ENCODE results near the gene MTA2. TPM values are rescaled to one million over a fixed set of nuclear protein-coding genes. Genes with fewer than 3 reads are reported as not detected.

The MTA2 gene
- total RNA-seq, 1 experiment from 2014 or later, result 135 TPM

GRCh38 chr11:62556108-62556874 is 45.4 kb downstream of the MTA2 start:
- ChIA-PET POLR2A (interaction anchor here (0.8 to 1.8 kb wide), 3 partner anchors 9 to 18 kb away, joined by 3 to 6 read pairs (median 4); partner anchors contain the start of genes AHNAK and EEF1G), CTCF (interaction anchor here (1.0 to 1.6 kb wide), 3 partner anchors 13 to 132 kb away, joined by 4 to 7 read pairs (median 4); no protein-coding TSS in a partner anchor)
- no peaks in the 10 kb centered on the region for H3K27me3 Mint-ChIP-seq (ENCODE audit: insufficient read depth, unreplicated experiment)
- Histone ChIP-seq H3K4me3 (ENCODE audit: low read depth, low read length) (no peak overlapping the region), H3K36me3 (ENCODE audit: control insufficient read depth, insufficient read depth, low read length) (peaks cover 4% of the 10 kb centered on the region; the same call in 1 of the 2 replicates), H3K9me3 (no peaks in the 10 kb centered on the region), H3K4me1 (peaks cover 89% of the 10 kb centered on the region), H3K27me3 (replicated peaks; ENCODE audit: control insufficient read depth, insufficient read depth, low read length) (no peaks in the 10 kb centered on the region)
- peaks cover 70% of the 10 kb centered on the region for H3K4me1 Mint-ChIP-seq (ENCODE audit: low read depth, unreplicated experiment)
- peak; percentile 57 to 78 for DNase-seq
- intact Hi-C loops (cut with micrococcal nuclease; ENCODE audit: unreplicated experiment), result no loop called here
- BruUV-seq (replicated peaks), result no TSS peak
- no peaks in the 10 kb centered on the region for H3K9me3 Mint-ChIP-seq (ENCODE audit: unreplicated experiment)
- H3K36me3 Mint-ChIP-seq (ENCODE audit: insufficient read depth, unreplicated experiment), result peaks cover 93% of the 10 kb centered on the region
- H3K4me3 Mint-ChIP-seq (ENCODE audit: unreplicated experiment), result peak overlapping the region; percentile 25
- peak overlapping the region; percentile 96 for H3K27ac Mint-ChIP-seq (ENCODE audit: unreplicated experiment)
- no peak for TF ChIP-seq CTCF (IDR thresholded peaks at IDR 0.05; ENCODE audit: insufficient read depth in 1 of 2, low read depth in 1 of 2, low read length in 1 of 2, severe bottlenecking in 1 of 2, unreplicated experiment in 1 of 2)

- Mint-ChIP-seq H3K4me1 (ENCODE audit: low read depth, unreplicated experiment) (peaks cover 65% of the 10 kb centered on the region), H3K27ac (ENCODE audit: unreplicated experiment) (peak overlapping the region; percentile 96), H3K36me3 (ENCODE audit: insufficient read depth, unreplicated experiment) (peaks cover 93% of the 10 kb centered on the region), H3K9me3 (ENCODE audit: unreplicated experiment) (no peaks in the 10 kb centered on the region), H3K27me3 (ENCODE audit: insufficient read depth, unreplicated experiment) (no peaks in the 10 kb centered on the region), H3K4me3 (ENCODE audit: unreplicated experiment) (peak overlapping the region; percentile 25)
- H3K9me3 ChIP-seq, result no peaks in the 10 kb centered on the region
- DNase-seq, result no peak
- peaks cover 89% of the 10 kb centered on the region for H3K4me1 ChIP-seq
- no TSS peak for BruUV-seq (replicated peaks)
- H3K4me3 ChIP-seq (ENCODE audit: low read depth, low read length), result no peak overlapping the region
- intact Hi-C loops (cut with micrococcal nuclease; ENCODE audit: unreplicated experiment), result no loop called here
- CTCF ChIA-PET, result interaction anchor here (0.6 to 1.9 kb wide), 3 partner anchors 12 to 131 kb away, joined by 3 to 6 read pairs (median 4); no protein-coding TSS in a partner anchor
- POLR2A ChIA-PET, result interaction anchor here (0.5 to 1.8 kb wide), 3 partner anchors 9 to 97 kb away, joined by 3 to 6 read pairs (median 4); partner anchors contain the start of genes AHNAK and EEF1G
- H3K27me3 ChIP-seq (replicated peaks; ENCODE audit: control insufficient read depth, insufficient read depth, low read length), result no peaks in the 10 kb centered on the region
- peaks cover 4% of the 10 kb centered on the region; the same call in 1 of the 2 replicates for H3K36me3 ChIP-seq (ENCODE audit: control insufficient read depth, insufficient read depth, low read length)
- TF ChIP-seq CTCF (IDR thresholded peaks at IDR 0.05; ENCODE audit: insufficient read depth in 1 of 2, low read depth in 1 of 2, low read length in 1 of 2, severe bottlenecking in 1 of 2, unreplicated experiment in 1 of 2), result no peak
Observed at GRCh38 chr11:62555464-62556107, 46.1 kb downstream of the MTA2 start.

All from Caco-2 (cell line).